ENCODE data around the gene ZNF197.

DNA sequence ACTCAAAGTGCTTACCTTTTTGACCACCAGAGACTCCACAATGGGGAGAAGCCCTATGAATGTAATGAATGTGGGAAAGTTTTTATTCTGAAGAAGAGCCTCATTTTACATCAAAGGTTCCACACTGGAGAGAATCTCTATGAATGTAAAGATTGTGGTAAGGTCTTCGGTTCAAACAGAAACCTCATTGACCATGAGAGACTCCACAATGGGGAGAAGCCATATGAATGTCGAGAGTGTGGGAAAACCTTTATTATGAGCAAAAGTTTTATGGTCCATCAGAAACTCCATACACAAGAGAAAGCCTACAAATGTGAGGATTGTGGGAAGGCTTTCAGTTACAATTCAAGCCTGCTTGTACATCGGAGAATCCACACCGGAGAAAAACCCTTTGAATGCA lies 18.2 kb downstream of the ZNF197 start:
- TF ChIP-seq, protein P1, sequence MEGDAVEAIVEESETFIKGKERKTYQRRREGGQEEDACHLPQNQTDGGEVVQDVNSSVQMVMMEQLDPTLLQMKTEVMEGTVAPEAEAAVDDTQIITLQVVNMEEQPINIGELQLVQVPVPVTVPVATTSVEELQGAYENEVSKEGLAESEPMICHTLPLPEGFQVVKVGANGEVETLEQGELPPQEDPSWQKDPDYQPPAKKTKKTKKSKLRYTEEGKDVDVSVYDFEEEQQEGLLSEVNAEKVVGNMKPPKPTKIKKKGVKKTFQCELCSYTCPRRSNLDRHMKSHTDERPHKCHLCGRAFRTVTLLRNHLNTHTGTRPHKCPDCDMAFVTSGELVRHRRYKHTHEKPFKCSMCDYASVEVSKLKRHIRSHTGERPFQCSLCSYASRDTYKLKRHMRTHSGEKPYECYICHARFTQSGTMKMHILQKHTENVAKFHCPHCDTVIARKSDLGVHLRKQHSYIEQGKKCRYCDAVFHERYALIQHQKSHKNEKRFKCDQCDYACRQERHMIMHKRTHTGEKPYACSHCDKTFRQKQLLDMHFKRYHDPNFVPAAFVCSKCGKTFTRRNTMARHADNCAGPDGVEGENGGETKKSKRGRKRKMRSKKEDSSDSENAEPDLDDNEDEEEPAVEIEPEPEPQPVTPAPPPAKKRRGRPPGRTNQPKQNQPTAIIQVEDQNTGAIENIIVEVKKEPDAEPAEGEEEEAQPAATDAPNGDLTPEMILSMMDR (IDR thresholded peaks at IDR 0.05) = no peak
- no peak for TF ChIP-seq POLR2A (IDR thresholded peaks at IDR 0.05)

Measured in lower leg skin (tissue), 3 donors.